HEK293T (cell line): ENCODE measurements around the gene COL4A4.

Experiments
- CTBP1 ChIP-seq: fragments of 450-650 bp; IDR thresholded peaks from 2 replicates; pipeline ENCODE4 v1.6.1; 2016; ENCODE audit warnings: borderline replicate concordance
- FOXK2 ChIP-seq: fragments of 450-650 bp; IDR thresholded peaks from 2 replicates; pipeline ENCODE4 v1.6.1; 2016; ENCODE audit warnings: mild to moderate bottlenecking
- FOXM1 ChIP-seq: fragments of 450-650 bp; IDR thresholded peaks from 2 replicates; pipeline ENCODE4 v1.6.1; 2017; ENCODE audit warnings: mild to moderate bottlenecking, borderline replicate concordance

- no peak for TF ChIP-seq FOXM1
- no peak for TF ChIP-seq FOXK2
- TF ChIP-seq CTBP1, result no peak
Observed at GRCh38 chr2:227010433-227010832, 153.6 kb downstream of the COL4A4 start.
